GM21447 (cell line): Measurements from ENCODE around the gene CRTAC1.

Source experiments
- ATAC-seq: cut with Tn5 transposase; IDR thresholded peaks from one replicate; pipeline ENCODE4 v1.9.1; 2021; ENCODE audit not compliant: unreplicated experiment

CRTAC1 gene

DNA sequence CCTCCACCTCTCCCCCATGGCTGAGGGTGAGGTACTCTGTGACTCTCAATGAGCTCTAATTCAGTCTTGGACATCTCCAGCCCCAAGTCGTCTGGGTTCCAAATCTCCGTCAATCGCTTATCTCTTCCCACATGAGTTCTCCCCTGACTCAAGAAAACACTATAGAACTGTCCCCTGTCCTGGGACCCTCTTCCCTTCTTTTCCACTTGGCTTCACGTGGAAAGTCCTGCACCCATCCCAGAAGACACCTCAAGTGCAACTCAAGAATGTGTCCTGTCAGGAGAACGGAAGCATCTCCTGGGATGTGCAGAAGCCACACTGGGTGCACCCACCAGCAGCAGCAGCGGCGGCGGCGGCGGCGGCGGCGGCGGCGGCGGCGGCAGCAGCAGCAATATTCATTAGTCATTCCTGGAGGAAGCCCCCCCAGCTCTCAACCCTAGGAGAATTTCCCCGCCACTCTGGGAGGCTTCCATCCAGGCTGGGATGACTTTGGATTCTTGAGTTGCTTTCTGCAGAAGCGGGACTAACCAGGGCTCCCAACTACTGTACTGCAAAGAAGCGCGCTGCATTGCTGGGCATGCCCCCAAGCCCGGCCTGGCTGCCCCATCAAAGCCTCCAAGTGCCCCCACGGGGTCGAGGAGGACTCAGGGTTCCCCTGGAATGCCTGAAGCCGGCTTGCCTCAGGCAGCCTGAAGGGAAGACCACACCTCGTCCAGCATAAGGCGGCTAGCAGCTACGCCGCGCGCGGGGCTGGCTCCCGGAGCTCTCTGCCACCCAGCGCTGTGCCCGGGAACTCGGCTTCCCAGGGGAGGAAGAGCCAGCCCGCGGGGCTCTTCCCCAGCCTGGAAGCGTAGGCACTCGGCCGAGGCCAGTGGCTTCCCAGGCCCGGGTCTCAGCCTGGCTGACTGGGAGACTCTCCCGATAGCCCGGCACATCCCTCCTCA, 1.0 kb downstream of the CRTAC1 start:
- ATAC-seq = no peak

- ATAC-seq = no peak
Observed at GRCh38 chr10:98028168-98028770, 2.2 kb downstream of the CRTAC1 start.

- ATAC-seq = no peak
Observed at GRCh38 chr10:98023024-98023423, 7.4 kb downstream of the CRTAC1 start.

GRCh38 chr10:98020784-98021183, 9.6 kb downstream of the CRTAC1 start:
- no peak for ATAC-seq

GRCh38 chr10:98020254-98020653, 10.2 kb downstream of the CRTAC1 start:
- no peak for ATAC-seq

GRCh38 chr10:98019784-98020183, 10.6 kb downstream of the CRTAC1 start:
- no peak for ATAC-seq

- ATAC-seq = no peak
Observed at GRCh38 chr10:98016772-98017475, 13.5 kb downstream of the CRTAC1 start.

- ATAC-seq = no peak
Observed at GRCh38 chr10:98013776-98014175, 16.6 kb downstream of the CRTAC1 start.

DNA sequence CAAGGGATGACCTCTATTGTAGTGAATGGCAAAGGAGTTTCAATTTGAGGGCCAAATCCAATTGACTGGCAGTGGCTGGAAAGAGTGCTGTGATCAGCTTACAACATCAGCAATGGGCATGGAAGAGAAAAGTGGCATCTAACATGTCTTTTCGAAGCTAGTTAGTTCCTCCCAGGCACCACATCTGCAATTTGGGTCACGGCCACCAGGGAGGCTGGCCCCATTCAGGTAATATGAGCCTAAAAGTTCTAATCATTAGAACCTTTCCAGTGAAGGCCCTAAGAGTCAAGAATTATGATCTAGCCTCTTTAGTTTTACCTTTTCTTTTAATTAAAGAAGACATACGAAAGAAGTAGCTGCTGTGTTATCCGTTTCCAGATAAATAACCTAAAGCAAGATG, 17.3 kb downstream of the CRTAC1 start:
- no peak for ATAC-seq

GRCh38 chr10:98012644-98013043, 17.8 kb downstream of the CRTAC1 start:
- ATAC-seq = no peak

DNA sequence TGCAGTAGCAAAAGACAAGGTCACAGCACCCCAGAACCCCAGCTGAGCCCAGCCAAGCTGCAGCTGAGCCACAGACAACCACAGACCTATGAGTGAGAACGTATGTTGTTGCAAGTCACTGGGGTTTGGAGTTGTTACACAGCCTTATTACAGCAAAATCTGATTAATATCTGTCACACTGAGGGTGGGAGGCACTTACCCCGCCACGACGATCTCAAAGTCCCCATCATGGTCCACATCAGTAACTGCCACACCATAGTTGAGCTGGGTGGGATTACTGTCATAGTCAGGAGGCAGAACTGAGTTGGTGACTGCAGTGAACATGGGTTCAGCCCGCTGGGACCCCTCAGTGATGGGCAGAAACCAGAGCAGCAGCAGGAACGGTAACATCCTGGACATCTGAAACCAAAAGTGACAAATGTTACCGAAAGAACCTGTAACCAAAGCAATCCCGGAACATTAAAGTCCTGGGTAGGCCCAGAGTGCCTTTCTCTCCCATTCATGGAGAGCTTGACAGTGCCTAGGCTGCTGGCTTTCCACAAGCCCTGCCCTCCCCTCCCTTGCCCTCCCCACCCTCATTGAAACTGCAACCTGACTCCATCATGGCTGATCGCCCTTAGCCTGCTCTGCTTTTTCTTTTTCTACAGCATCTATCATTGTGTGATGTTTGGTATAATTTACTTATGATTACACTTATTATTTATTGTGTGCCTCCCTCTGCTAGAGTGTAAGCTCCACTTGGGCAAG, 19.3 kb downstream of the CRTAC1 start:
- no peak for ATAC-seq

GRCh38 chr10:98006266-98006665, 24.2 kb downstream of the CRTAC1 start:
- ATAC-seq = no peak

DNA sequence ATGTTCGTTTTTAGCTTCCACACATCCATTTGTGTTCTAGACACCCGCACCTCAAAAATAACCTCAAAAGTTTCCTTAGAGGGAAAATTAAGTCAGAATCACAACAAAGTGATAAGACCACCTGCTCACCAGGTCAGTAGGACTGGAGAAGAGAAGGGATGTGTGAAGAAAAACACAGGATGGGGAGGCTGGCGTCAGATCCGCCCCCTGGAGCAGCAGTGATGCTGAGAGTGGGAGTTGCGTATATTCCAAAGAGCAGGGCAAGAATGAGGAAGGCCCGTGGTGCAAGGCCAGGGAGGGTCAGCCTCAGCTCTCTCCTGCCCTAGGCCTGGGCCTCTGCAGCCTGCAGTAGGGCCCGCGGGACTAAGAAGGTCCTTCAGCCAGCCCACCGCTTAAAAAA, 28.7 kb downstream of the CRTAC1 start:
- ATAC-seq = no peak

- ATAC-seq = no peak
Observed at GRCh38 chr10:98000346-98000745, 30.1 kb downstream of the CRTAC1 start.

GRCh38 chr10:97999923-98000248, 30.5 kb downstream of the CRTAC1 start:
- no peak for ATAC-seq

- no peak for ATAC-seq
Observed at GRCh38 chr10:97999066-97999922, 31.1 kb downstream of the CRTAC1 start.

DNA sequence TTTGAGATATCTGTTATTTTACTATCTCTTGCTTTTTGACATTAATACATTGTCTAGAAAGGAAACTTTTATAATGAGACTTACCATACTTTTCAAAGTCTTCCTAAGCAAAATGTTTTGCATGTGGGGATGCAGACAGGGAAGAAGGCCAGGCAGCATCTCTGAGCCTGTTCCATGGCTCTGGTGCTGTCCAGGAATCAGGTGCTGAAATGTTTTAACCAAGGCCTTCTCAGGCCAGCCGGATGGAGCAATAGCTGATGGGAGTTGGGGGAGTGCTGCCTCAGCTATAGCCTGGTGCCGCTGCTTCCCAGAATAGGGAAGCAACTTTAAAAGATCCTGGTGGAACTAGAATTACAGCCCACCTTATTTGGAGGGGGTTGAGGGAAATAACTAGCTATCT, 38.5 kb downstream of the CRTAC1 start:
- ATAC-seq = no peak

DNA sequence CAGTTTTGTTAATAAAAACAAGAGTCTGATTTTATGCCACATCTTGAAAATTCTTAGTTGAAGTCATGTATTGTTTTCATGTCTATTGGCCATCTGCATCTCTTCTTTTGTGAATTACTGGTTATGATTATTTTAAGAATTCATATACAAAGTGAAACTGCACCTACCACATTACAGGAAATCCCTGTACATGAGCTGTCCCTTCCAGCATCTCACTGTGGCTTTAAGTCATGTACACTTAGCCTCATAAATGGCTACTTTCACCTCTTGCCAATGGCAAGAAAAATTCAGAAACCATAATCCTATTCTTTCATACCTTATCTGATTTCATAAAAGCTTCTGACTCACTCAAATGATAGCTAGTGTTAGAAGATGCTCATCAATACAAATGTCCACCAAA, 48.6 kb downstream of the CRTAC1 start:
- no peak for ATAC-seq

GRCh38 chr10:97977673-97978072, 52.7 kb downstream of the CRTAC1 start:
- no peak for ATAC-seq

GRCh38 chr10:97975598-97975997, 54.8 kb downstream of the CRTAC1 start:
- no peak for ATAC-seq
